H1 (cell line): ENCODE data around the gene MBD4. TPM values are rescaled to one million over a fixed set of nuclear protein-coding genes. Genes with fewer than 3 reads are reported as not detected.

Source experiments
- CTCF ChIA-PET: fragments of 300-600 bp; sonication (Branson Sonifier 250); formaldehyde crosslinking; loops from one replicate; lab custom pipeline; 2021; ENCODE audit not compliant: partially characterized antibody; lab: Charles Lee
- POLR2A ChIA-PET: fragments of 300-600 bp; sonication (Branson Sonifier 250); formaldehyde crosslinking; loops from one replicate; lab custom pipeline; 2021; ENCODE audit warnings: inconsistent platforms; ENCODE audit not compliant: partially characterized antibody; lab: Charles Lee
- DNase-seq, 2 experiments: peaks; one replicate each; pipeline versions ENCODE4 v3.0.0 to v3.0.0-alpha.2; 2010 to 2022; ENCODE audit warnings: low spot score in 2 of 2, low read depth in 1 of 2, mixed read lengths in 1 of 2
- FAIRE-seq: peaks from 2 replicates; lab custom pipeline; 2011; peaks lifted over from hg19 to GRCh38; lab: Jason Lieb, UNC
- H2AFZ ChIP-seq: 2 replicates; pipeline ENCODE4 v1.8.1; 2012; ENCODE audit warnings: low read length, inconsistent platforms
- H2AK5ac ChIP-seq: 2 replicates; pipeline ENCODE4 v1.6.1; 2013; ENCODE audit warnings: low read depth, low read length
- H2BK120ac ChIP-seq: replicated peaks from 2 replicates; pipeline ENCODE3; 2013; ENCODE audit warnings: low read depth, low read length, inconsistent platforms
- H2BK12ac ChIP-seq: 2 replicates; pipeline ENCODE4 v1.6.1; 2013; ENCODE audit warnings: low read depth, low read length
- H2BK15ac ChIP-seq: 2 replicates; pipeline ENCODE4 v1.6.1; 2013; ENCODE audit warnings: low read length
- H2BK20ac ChIP-seq: 2 replicates; pipeline ENCODE4 v1.6.1; 2013; ENCODE audit warnings: low read length
- H2BK5ac ChIP-seq: 2 replicates; pipeline ENCODE4 v1.6.1; 2013; ENCODE audit warnings: low read depth, low read length
- H3K14ac ChIP-seq: 2 replicates; pipeline ENCODE4 v1.6.1; 2013; ENCODE audit warnings: inconsistent platforms; ENCODE audit not compliant: insufficient read length
- H3K18ac ChIP-seq: 2 replicates; pipeline ENCODE4 v1.6.1; 2013; ENCODE audit warnings: low read length; ENCODE audit errors: extremely low read depth
- H3K23ac ChIP-seq: 2 replicates; pipeline ENCODE4 v1.6.1; 2013; ENCODE audit warnings: inconsistent platforms; ENCODE audit not compliant: insufficient read length
- H3K23me2 ChIP-seq: 2 replicates; pipeline ENCODE4 v1.6.1; 2013; ENCODE audit warnings: low read depth, low read length
- H3K27ac ChIP-seq: 2 replicates; pipeline ENCODE4 v1.6.1; 2011; ENCODE audit warnings: low read depth, low read length, inconsistent platforms
- H3K27me3 ChIP-seq, 4 experiments: replicated peaks in 1 of 4; 1 replicate in 1 of 4; 2 replicates in 3 of 4; pipeline versions ENCODE4 v1.6.1 to v1.8.1; 2011 to 2013; ENCODE audit warnings: low read length in 3 of 4, mild to moderate bottlenecking in 3 of 4, inconsistent platforms in 2 of 4, mixed read lengths in 2 of 4, moderate library complexity in 1 of 4; ENCODE audit not compliant: control insufficient read depth in 3 of 4, insufficient read depth in 3 of 4; ENCODE audit errors: extremely low read depth in 1 of 4
- H3K36me3 ChIP-seq, 4 experiments: 2 replicates each; pipeline versions ENCODE4 v1.6.1 to v1.8.1; 2011 to 2013; ENCODE audit warnings: mild to moderate bottlenecking in 4 of 4, low read length in 3 of 4, moderate library complexity in 2 of 4, control low read depth in 1 of 4, inconsistent platforms in 1 of 4; ENCODE audit not compliant: insufficient read depth in 4 of 4, control insufficient read depth in 2 of 4
- H3K4ac ChIP-seq: replicated peaks from 2 replicates; pipeline ENCODE3; 2013; ENCODE audit warnings: low read length, low read depth, mixed read lengths, inconsistent platforms; ENCODE audit not compliant: insufficient read length
- H3K4me1 ChIP-seq, 4 experiments: replicated peaks in 1 of 4; 1 replicate in 1 of 4; 2 replicates in 3 of 4; pipeline versions ENCODE4 v1.6.1 to v1.8.1; 2011 to 2013; ENCODE audit warnings: low read length in 3 of 4, inconsistent platforms in 2 of 4, mixed read lengths in 1 of 4; ENCODE audit not compliant: insufficient read depth in 4 of 4, control insufficient read depth in 3 of 4
- H3K4me2 ChIP-seq, 2 experiments: 2 replicates each; pipeline versions ENCODE4 v1.6.1 to v1.8.1; 2011 to 2013; ENCODE audit warnings: low read depth in 2 of 2, low read length in 2 of 2, control low read depth in 1 of 2, inconsistent platforms in 1 of 2, mild to moderate bottlenecking in 1 of 2; ENCODE audit not compliant: insufficient read depth in 1 of 2
- H3K4me3 ChIP-seq, 4 experiments: fragments of 200-600, 300-600 bp in 1 of 4; sonication (generic), shearing (Covaris generic), sonication (Bioruptor Twin) in 1 of 4; 2 replicates each; pipeline versions ENCODE4 v1.5.1 to v1.8.1; 2011 to 2016; ENCODE audit warnings: low read length in 4 of 4, low read depth in 3 of 4, control low read depth in 2 of 4, inconsistent platforms in 2 of 4, mild to moderate bottlenecking in 2 of 4, mixed read lengths in 1 of 4, moderate library complexity in 1 of 4; ENCODE audit not compliant: insufficient read depth in 2 of 4; ENCODE audit errors: extremely low read depth in 1 of 4
- H3K56ac ChIP-seq: replicated peaks from 2 replicates; pipeline ENCODE3; 2013; ENCODE audit warnings: low read depth, mild to moderate bottlenecking, mixed read lengths, low read length, inconsistent platforms; ENCODE audit not compliant: insufficient read length
- H3K79me1 ChIP-seq: 2 replicates; pipeline ENCODE4 v1.6.1; 2013; ENCODE audit warnings: low read depth, low read length, control low read depth
- H3K79me2 ChIP-seq, 2 experiments: 2 replicates each; pipeline versions ENCODE4 v1.6.1 to v1.8.1; 2012 to 2013; ENCODE audit warnings: low read length in 2 of 2, mild to moderate bottlenecking in 2 of 2, inconsistent platforms in 1 of 2; ENCODE audit not compliant: insufficient read depth in 2 of 2, control insufficient read depth in 1 of 2
- H3K9ac ChIP-seq, 4 experiments: replicated peaks in 1 of 4; 1 replicate in 1 of 4; 2 replicates in 3 of 4; pipeline versions ENCODE4 v1.6.1 to v1.8.1; 2011 to 2013; ENCODE audit warnings: low read depth in 3 of 4, low read length in 3 of 4, control low read depth in 2 of 4, mild to moderate bottlenecking in 2 of 4, moderate library complexity in 2 of 4, inconsistent platforms in 1 of 4; ENCODE audit errors: extremely low read depth in 1 of 4
- H3K9me3 ChIP-seq, 2 experiments: 2 replicates each; pipeline versions ENCODE4 v1.6.1 to v1.8.1; 2012 to 2013; ENCODE audit warnings: mild to moderate bottlenecking in 2 of 2, moderate library complexity in 2 of 2, control low read depth in 1 of 2, inconsistent platforms in 1 of 2, low read depth in 1 of 2, low read length in 1 of 2, mixed read lengths in 1 of 2; ENCODE audit not compliant: insufficient read depth in 2 of 2
- H4K20me1 ChIP-seq, 2 experiments: replicated peaks in 1 of 2; 2 replicates each; pipeline versions ENCODE3 to v1.8.1; 2011 to 2013; ENCODE audit warnings: inconsistent platforms in 2 of 2, low read length in 2 of 2, mild to moderate bottlenecking in 1 of 2; ENCODE audit not compliant: insufficient read depth in 2 of 2, control insufficient read depth in 1 of 2
- H4K5ac ChIP-seq: 2 replicates; pipeline ENCODE4 v1.6.1; 2013; ENCODE audit warnings: low read length, low read depth, mixed read lengths, inconsistent platforms; ENCODE audit not compliant: insufficient read length
- H4K8ac ChIP-seq: 2 replicates; pipeline ENCODE4 v1.8.0; 2013; ENCODE audit warnings: mild to moderate bottlenecking, moderate library complexity, low read length, inconsistent platforms; ENCODE audit not compliant: insufficient read depth; ENCODE audit errors: extremely low read depth
- H4K91ac ChIP-seq: replicated peaks from 2 replicates; pipeline ENCODE3; 2013; ENCODE audit warnings: low read length, mixed read lengths, inconsistent platforms; ENCODE audit not compliant: insufficient read length
- ASH2L ChIP-seq: fragments of 200-600, 300-600 bp; sonication (generic); IDR thresholded peaks from one replicate; pipeline ENCODE4 v1.7.1; 2017; ENCODE audit warnings: low read length
- CTCF ChIP-seq, 3 experiments: IDR thresholded peaks; 1 replicate in 2 of 3; 2 replicates in 1 of 3; pipeline versions ENCODE4 v1.5.1 to v1.6.1; 2011; ENCODE audit warnings: low read length in 3 of 3, mild to moderate bottlenecking in 3 of 3, inconsistent platforms in 2 of 3, low read depth in 1 of 3, moderate library complexity in 1 of 3; ENCODE audit not compliant: insufficient read depth in 1 of 3; ENCODE audit errors: control extremely low read depth in 1 of 3
- MAX ChIP-seq: IDR thresholded peaks from 2 replicates; pipeline ENCODE4 v1.6.1; 2012; ENCODE audit warnings: inconsistent platforms
- POLR2AphosphoS5 ChIP-seq: IDR thresholded peaks from 2 replicates; pipeline ENCODE4 v1.6.1; 2011; ENCODE audit warnings: low read depth, low read length
- RAD21 ChIP-seq, 2 experiments: IDR thresholded peaks in 1 of 2; conservative IDR thresholded peaks in 1 of 2; 2 replicates each; pipeline ENCODE4 v1.6.1; 2011; ENCODE audit warnings: low read depth in 2 of 2, low read length in 2 of 2, improper control_type of control experiment in 1 of 2, inconsistent platforms in 1 of 2, mild to moderate bottlenecking in 1 of 2, moderate library complexity in 1 of 2
- SIN3A ChIP-seq, 2 experiments: IDR thresholded peaks in 1 of 2; conservative IDR thresholded peaks in 1 of 2; 2 replicates each; pipeline ENCODE4 v1.6.1; 2011 to 2012; ENCODE audit warnings: low read length in 2 of 2, improper control_type of control experiment in 1 of 2, low read depth in 1 of 2, mild to moderate bottlenecking in 1 of 2
- WGBS, 2 experiments: shearing (Covaris generic) in 1 of 2; methylation state at CpG; one replicate each; pipeline versions ENCODE4 v1.1.6 to v1.1.7; 2013 to 2015; ENCODE audit warnings: low lambda C conversion rate in 2 of 2, mixed read lengths in 2 of 2, inconsistent platforms in 1 of 2, low coverage in 1 of 2, missing lambda C conversion rate in 1 of 2; ENCODE audit not compliant: insufficient replicate concordance in 2 of 2, insufficient coverage in 1 of 2, insufficient read length in 1 of 2; ENCODE audit errors: extremely low coverage in 1 of 2, missing lambda C conversion rate in 1 of 2; 5-methylcytosine and 5-hydroxymethylcytosine counted together
- polyA plus RNA-seq, 7 experiments: library from polyadenylated mRNA; depleted of rRNA in 3 of 7; stranded (reverse) in 5 of 7; unstranded in 2 of 7; fragments of >200 nt in 5 of 7; fragments of 200-250 nt in 2 of 7; gene quantifications; 1 replicate in 5 of 7; 2 replicates in 1 of 7; 4 replicates in 1 of 7; pipeline versions ENCODE4 v1.2.1 to v1.2.3, GENCODE V29; 2011 to 2013; ENCODE audit warnings: missing spikeins in 2 of 7, mixed read lengths in 2 of 7
- total RNA-seq: library from RNA; stranded (reverse); fragmentation: NEBNext Ultra II Directional; extraction: Animal tissue kit (Norgen Biotek cat#: 25700); gene quantifications from 2 replicates; pipeline ENCODE4 v1.2.1, GENCODE V29; 2021

Gene MBD4
- total and polyA plus RNA-seq, 2 of the 8 experiments (the other 6 are each of a cell fraction or from before 2014, with no cell fraction given), result 11.2 to 35.8 TPM

DNA sequence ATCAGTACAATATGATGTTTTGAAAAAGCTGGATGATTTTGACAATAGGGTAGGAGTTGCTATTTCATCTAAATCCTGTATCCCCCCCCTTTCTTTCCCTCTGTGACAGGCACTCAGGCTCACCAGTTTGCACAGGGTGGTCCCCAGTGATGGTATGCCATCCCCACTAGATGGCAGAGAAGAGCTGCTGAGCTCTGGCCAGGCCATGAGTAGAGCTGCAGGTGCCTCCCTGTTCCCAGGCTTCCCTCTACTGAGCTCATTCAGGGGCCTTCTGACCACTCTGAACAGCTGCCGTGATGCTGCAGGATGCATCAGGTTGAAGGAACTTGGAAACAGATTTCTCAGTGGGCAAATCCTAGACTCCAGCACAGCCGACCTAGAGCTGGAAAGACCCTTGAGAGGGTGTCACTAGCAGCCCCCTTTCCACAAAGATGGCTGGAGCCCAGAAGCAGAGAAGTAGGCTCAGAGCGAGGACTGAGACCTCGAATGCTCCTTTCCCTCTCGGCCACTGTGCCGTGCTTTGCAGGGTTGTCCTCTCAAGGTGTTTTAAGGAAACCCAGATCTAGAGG, 56.4 kb downstream of the MBD4 start:
- no peak overlapping the region for H3K14ac ChIP-seq
- DNase-seq (peak; percentile 39 to 75), FAIRE-seq (peak; percentile 63)
- no peaks in the 10 kb centered on the region; the same call in 1 of the 2 replicates for H3K23me2 ChIP-seq
- H2AK5ac ChIP-seq, result no peak overlapping the region
- H3K18ac ChIP-seq, result no peak overlapping the region
- H4K5ac ChIP-seq, result no peak overlapping the region
- no peak overlapping the region for H2BK120ac ChIP-seq
- H3K27me3 ChIP-seq, result no peaks in the 10 kb centered on the region
- no peak overlapping the region for H2AFZ ChIP-seq
- peaks cover under 1 to 3% of the 10 kb centered on the region in 2 experiments; a peak in 3 of 4 replicates for H3K9me3 ChIP-seq
- H3K4me3 ChIP-seq, result no peak overlapping the region
- TF ChIP-seq MAX, result 0 out of 2 replicates have a peak, but pooled peaks have one; percentile 10
- peak; percentile 87 to 92 for TF ChIP-seq RAD21 (IDR thresholded peaks at IDR 0.05 in 1 of 2, conservative IDR thresholded peaks at IDR 0.05 in 1 of 2; ENCODE audit: low read depth in 2 of 2, low read length in 2 of 2)
- no peak for TF ChIP-seq POLR2AphosphoS5
- TF ChIP-seq ASH2L, result no peak
- 0 out of 4 replicates have a peak, but pooled peaks of 1 of the 2 experiments have one; percentile 16 for TF ChIP-seq SIN3A (conservative IDR thresholded peaks at IDR 0.05 in 1 of 2, IDR thresholded peaks at IDR 0.05 in 1 of 2; ENCODE audit: low read depth in 1 of 2, low read length in 2 of 2)
- peak; percentile 81 to 93 (median 93) for TF ChIP-seq CTCF (IDR thresholded peaks at IDR 0.05; ENCODE audit: control extremely low read depth in 1 of 3, insufficient read depth in 1 of 3, low read depth in 1 of 3, low read length in 3 of 3)
- no peak overlapping the region for H2BK15ac ChIP-seq
- 64% methylated on average over 6 of the region's 6 CpGs; no CpG with 5 or more reads in 1 of the 2 experiments for WGBS, 2 experiments
- no peaks in the 10 kb centered on the region for H3K79me2 ChIP-seq
- no peak overlapping the region for H2BK12ac ChIP-seq
- ChIA-PET POLR2A (interaction anchor here (0.7 to 2.1 kb wide), 11 partner anchors 12 to 65 kb away, joined by 3 to 8 read pairs (median 4); partner anchors contain the start of gene EFCAB12), CTCF (interaction anchor here (0.6 to 5.1 kb wide), 45 partner anchors 8 to 585 kb away, joined by 3 to 58 read pairs (median 5); partner anchors contain the start of gene EFCC1)
- no peak overlapping the region for H3K4me2 ChIP-seq
- H3K4ac ChIP-seq, result no peak overlapping the region
- H2BK20ac ChIP-seq, result no peak overlapping the region
- H4K8ac ChIP-seq, result no peak overlapping the region
- H3K56ac ChIP-seq, result no peak overlapping the region
- no peak overlapping the region for H3K27ac ChIP-seq
- H2BK5ac ChIP-seq, result no peak overlapping the region
- no peaks in the 10 kb centered on the region for H3K79me1 ChIP-seq
- no peaks in the 10 kb centered on the region; a peak in 2 of 7 replicates for H3K4me1 ChIP-seq
- no peak overlapping the region for H4K91ac ChIP-seq
- peaks cover 0 to 7% (median 3%) of the 10 kb centered on the region in 4 experiments; a peak in 3 of 8 replicates for H3K36me3 ChIP-seq
- H3K23ac ChIP-seq, result no peak overlapping the region
- H4K20me1 ChIP-seq, result peaks cover 0 to 2% of the 10 kb centered on the region in 2 experiments
- H3K9ac ChIP-seq, result no peak overlapping the region
